Measurements from ENCODE around the gene TATDN2.
A peak's percentile ranks its signal among the peaks of the same experiment; 100 is the strongest.

Gene TATDN2
- long read RNA-seq, donor 1, full-length matches to known transcripts = 2 of 2 reads
- long read RNA-seq, donor 1, partial matches to known transcripts = 0 of 2 reads
- long read RNA-seq, donor 1, other reads (novel, unspliced or antisense) = 0 of 2 reads
- long read RNA-seq, donor 2, full-length matches to known transcripts = 4 of 4 reads
- long read RNA-seq, donor 2, partial matches to known transcripts = 0 of 4 reads
- long read RNA-seq, donor 2, other reads (novel, unspliced or antisense) = 0 of 4 reads
- long read RNA-seq, donor 3, full-length matches to known transcripts = 2 of 2 reads
- long read RNA-seq, donor 3, partial matches to known transcripts = 0 of 2 reads
- long read RNA-seq, donor 3, other reads (novel, unspliced or antisense) = 0 of 2 reads
- long read RNA-seq, donor 4, full-length matches to known transcripts = 5 of 5 reads
- long read RNA-seq, donor 4, partial matches to known transcripts = 0 of 5 reads
- long read RNA-seq, donor 4, other reads (novel, unspliced or antisense) = 0 of 5 reads
- long read RNA-seq, donor 5, full-length matches to known transcripts = 1 of 6 reads
- long read RNA-seq, donor 5, partial matches to known transcripts = 5 of 6 reads
- long read RNA-seq, donor 5, other reads (novel, unspliced or antisense) = 0 of 6 reads
- long read RNA-seq, donor 6, full-length matches to known transcripts = 2 of 10 reads
- long read RNA-seq, donor 6, partial matches to known transcripts = 8 of 10 reads
- long read RNA-seq, donor 6, other reads (novel, unspliced or antisense) = 0 of 10 reads
- long read RNA-seq, donor 7, full-length matches to known transcripts = 2 of 2 reads
- long read RNA-seq, donor 7, partial matches to known transcripts = 0 of 2 reads
- long read RNA-seq, donor 7, other reads (novel, unspliced or antisense) = 0 of 2 reads
- long read RNA-seq, donor 8, full-length matches to known transcripts = 2 of 2 reads
- long read RNA-seq, donor 8, partial matches to known transcripts = 0 of 2 reads
- long read RNA-seq, donor 8, other reads (novel, unspliced or antisense) = 0 of 2 reads

DNA sequence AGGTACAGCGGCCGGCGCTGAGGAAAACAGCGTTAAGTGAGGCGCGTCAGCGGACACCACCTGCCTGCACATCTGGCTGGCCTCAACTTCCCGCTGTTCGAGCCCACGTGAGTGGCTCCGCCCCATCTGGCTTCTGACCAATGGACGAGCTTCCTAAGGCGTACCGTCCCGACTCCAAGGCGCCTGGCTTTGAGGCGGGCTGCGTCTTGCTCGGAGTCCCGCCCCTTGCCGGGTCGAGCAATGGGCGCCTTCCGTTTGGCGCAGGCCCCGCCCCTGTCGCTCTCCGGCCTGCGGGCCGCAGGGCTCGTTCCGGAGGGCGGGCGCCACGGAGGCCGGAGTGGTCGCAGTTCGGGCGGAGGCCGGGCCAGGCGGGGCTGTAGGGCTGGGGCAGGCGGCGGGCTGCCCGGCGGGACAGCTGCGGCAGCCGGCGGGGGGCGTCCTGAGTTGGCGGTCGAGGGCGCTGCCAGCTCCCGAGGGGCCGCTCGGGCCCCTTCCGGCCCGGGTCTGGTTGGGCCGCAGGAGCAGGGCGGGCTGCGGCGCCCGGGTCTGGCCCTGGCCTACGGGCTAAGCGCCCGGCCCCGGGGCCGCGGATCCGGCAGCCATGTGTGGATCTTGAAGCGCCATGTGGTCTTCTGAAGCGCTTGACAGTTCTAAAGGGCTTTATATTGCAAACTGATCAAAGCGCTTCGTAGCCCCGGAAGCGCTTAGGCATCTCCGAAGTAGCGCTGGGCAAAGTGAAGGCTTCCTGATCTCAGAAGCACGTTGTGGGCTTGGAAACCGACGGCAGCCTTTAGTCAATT is at the start of gene TATDN2:
TSS of gene TATDN2 (plus strand) at position 276 of the 800 bp plus-strand sequence. CDS start 742 bp downstream, outside the sequence.
- DNase-seq = peak; percentile 84

DNA sequence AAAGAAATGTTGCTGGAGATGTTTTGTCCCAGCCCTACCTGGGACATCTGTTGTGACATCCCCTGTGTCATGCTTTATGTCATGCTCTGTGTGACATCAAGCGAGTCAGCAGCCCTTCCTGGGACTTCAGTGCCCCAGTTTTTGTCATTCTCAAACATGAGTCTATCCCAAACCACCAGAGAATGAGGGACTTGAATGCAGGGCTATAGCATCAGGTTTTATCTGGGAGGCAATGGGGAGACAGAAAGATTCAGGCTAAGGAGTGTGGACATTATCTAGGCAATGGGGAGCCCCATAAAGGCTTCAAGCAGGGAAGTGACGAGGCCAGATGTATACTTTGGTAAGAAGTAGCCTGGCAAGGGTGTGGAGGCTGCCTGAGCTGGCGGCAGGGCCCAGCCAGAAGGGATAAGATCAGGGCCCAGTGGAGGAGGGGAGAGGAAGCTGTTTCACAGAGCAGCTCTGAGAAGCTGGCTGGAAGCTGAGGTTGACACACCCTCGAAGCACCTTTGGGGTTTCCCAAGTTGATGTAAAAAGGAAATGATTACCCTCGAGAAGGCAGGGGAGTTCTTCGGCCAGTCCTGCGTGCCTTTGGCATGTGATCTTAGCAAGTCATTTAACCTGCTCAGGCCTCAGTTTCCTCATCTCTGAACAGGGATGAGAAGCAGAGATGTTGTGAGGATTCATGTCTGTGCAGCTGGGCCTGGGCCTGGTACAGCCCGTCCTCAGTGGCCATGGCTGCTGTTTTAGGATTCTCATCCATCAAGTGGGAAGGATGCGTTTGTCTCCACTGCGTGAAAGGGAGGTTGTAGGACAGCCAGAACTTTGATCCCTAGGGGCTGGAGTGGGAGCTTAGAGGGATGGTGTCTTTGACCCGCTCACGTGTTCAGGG is 49.3 kb upstream of the TATDN2 start:
- no peak for DNase-seq

DNA sequence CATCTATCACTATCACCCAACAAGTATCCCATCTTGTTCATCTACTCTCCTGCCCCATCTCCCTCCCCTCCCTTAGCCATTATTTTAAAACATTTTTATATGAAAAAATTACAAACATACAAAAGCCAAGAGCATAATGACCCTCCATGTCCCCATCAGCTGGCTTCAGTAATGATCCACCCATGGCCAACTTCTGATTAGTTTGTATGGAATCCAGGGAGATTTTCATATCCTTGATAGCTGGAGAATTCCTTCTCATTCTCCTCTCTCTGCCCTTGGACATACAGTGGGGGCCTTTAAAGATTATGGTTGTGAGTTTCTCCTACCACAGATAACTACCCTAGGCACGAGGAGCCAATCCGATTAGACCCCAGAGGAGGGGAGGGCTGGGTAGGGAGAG is 43.3 kb upstream of the TATDN2 start:
- no peak for DNase-seq

- DNase-seq = no peak
These were observed 42.7 kb upstream of the TATDN2 start for GRCh38 chr3:10205451-10206165.

- no peak for DNase-seq
These were observed 42.1 kb upstream of the TATDN2 start for GRCh38 chr3:10206166-10206511.

GRCh38 chr3:10213156-10213792 is 35.0 kb upstream of the TATDN2 start:
- no peak for DNase-seq

DNA sequence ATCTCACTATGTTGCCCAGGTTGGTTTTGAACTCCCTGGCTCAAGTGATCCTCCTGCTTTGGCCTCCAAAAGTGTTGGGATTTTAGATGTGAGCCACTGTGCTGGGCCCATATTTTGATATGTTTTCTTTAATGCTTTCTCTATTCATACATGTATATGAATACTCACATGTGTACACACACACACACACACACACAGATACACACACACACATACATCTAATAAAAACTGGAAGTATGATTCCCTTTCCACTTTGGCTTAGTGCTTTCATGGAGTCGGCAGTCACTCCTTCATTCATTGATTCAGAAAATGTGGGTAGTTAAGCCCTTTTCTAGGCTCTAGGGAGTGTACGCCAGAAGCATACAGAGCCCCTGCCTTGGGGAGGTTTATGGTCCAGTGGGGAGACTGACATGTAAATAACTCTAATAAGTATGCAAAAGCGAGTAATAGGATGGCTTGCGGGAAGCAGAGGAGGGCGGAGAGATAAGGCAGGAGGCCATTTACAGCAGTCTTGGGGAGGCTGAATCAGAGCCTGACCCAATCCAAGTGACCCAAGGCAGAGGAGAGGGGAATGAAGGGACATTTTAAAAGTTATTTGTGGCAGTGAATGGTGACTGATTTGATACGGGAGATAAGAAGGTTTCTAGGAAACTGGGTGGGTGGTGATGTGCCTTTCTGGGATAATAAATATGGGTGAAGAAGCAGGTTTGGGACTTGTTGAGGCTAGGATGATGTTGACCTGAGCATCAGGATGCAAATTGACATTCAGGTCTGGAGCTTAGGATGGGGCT is 32.5 kb upstream of the TATDN2 start:
- DNase-seq = no peak

- no peak for DNase-seq
These were observed 30.9 kb upstream of the TATDN2 start for GRCh38 chr3:10217359-10217758.

- no peak for DNase-seq
These were observed 28.5 kb upstream of the TATDN2 start for GRCh38 chr3:10219737-10220136.

DNA sequence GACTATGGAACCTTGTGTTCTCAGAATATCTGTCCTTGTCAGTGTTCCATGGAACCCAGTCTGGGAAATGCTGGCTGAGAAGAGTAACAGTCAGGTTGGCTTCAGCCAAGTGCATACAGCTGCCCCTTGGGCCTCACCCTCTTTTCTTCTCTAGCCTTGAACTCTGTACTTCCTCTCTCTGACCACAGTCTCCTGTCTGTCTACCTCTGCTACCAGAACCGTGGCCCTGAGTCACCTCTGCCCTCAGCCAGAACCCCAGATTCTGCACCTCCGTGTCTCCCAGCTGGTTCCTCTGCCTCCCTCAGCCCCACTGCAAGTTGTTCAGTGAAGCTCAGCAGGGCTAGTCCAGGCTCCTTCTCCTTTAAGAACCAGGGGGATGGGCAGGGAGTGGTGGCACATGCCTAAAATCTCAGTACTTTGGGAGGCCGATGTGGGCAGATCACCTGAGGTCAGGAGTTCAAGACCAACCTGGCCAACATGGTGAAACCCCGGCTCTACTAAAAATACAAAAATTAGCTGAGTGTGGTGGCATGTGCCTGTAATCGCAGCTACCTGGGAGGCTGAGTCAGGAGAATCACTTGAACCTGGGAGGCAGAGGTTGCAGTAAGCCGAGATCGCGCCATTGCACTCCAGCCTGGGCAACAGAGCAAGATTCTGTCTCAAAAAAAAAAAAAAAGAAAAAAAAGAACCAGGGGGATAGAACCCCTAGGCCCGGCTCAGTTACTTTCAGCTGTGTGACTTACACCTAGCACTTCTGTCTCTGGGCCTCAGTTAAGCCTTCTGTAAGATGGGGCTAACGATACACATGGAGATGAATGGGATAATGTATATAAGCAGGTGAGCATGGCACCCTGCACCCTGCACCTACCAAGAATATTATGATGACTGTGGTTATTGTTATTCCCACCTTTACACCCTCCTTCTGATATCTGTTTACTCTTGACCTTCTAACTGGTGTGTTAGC is 24.3 kb upstream of the TATDN2 start:
- DNase-seq = no peak

DNA sequence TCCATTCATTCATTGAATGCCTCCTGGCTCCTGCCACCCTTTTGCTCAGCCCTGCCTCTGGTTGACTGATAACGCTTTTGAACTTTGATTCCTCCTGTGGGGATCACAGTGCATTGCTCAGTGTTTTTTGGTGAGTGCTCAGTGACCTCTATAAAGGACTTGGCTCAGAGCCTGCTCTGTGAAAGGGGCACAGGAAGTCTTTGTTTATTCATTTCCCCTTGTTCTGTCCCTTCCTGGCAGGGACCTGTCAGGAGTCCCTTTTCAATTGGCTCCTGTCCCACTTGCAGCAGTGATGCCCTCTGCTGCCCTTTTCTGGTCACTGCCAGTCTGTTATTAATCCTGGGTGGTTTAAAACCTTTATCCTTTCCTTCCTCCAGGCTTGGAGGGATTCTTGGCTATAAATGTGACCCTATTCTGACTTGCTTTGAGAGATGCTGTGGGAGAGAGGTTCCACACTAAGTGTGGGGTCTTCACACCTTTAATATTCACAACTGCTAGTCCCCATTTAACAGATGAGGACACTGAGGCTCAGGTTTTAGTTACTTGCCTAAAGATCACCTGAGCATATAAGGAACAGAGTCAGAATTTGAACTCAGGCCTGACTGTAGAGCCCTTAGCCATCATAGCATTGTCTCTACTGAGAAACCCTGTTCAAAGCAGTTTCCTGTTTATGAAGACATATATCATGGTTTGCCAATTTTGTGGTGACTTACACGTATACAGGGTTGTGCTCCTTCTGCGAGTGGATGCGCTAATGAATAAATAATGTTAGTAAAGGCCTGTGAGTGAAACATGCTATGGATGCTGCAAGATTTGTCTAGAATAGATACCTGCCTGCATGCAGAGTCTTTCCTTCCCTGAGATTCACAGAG is 23.2 kb upstream of the TATDN2 start:
- DNase-seq = peak; percentile 16

DNA sequence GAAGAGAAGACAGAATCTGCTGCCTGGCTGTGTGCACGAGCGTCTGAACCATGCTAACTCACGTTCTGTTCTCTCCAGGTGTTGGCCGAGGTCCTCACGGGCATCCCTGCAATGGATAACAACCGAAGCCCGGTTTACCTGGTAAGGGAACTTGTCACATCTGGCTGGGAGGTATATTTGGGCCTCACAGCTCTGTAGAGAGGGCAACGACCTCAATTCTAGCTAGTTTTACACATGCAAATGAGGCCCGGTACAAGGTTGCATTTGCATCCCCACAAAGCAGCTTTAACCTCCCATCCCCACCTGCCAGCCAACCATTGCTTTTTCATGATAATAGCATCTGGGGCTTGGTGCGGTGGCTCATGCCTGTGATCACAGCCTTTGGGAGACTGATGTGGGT is 22.0 kb upstream of the TATDN2 start:
- no peak for DNase-seq

DNA sequence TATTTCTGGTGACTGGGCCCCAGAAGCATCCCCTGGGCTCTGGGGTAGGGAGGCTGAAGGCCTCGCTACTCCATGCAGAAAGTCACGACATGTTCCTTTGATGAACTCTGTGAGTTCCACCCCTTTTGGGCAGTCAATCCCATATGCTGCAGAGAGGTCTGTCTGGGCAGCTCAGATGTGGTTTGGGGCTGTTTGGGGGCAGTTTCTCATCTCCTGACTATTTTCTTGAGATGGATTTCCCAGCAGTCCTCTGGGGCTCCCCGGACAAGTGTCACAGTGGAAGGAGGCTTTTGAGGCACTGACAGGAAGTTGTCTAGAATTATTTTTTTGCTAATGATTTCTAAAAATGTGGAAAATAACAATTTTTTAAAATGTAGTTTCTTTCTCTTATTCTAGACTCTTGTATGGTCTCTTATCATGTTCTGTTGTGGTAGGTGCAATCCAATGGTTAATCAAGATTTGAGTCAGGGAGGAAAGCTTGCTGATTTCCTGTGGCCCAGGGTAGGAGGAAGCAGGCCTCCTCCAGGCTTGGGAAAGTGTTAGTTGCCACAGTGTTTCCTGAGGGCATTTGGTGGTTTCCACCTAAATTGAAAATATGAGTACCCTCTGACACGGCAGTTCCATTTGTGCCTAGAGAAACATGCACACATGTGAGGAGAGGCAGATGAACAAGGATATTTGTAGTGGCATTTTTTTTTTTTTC is 19.9 kb upstream of the TATDN2 start:
- DNase-seq = no peak

- no peak for DNase-seq
These were observed 18.7 kb upstream of the TATDN2 start for GRCh38 chr3:10229576-10229975.

DNA sequence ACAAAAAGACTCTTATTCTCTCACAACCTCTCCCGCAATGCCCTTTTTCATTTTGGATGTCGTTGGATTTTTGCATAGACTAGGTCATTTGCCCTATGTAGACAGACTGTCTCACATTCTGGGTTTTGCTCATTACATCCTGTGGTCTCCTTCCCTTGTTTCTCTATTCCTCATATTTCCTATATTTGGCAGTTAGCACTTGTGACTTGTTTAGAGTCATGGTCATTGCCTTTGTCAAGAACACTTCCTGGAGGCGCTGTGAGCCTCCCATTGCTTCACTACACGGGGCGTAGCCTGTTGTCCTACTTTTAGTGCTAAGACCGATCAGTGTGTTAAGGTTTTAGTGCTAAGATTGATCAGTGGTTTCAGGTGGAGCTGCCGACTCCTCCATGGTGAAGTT is 16.1 kb upstream of the TATDN2 start:
- DNase-seq = no peak

GRCh38 chr3:10233988-10234387 is 14.3 kb upstream of the TATDN2 start:
- no peak for DNase-seq

All from right kidney (tissue), 9 donors.